Measurements from ENCODE around the gene RASGRF1. TPM values are rescaled to one million over a fixed set of nuclear protein-coding genes. Genes with fewer than 3 reads are reported as not detected.

Gene RASGRF1
- polyA plus RNA-seq, 1 donor from 2014 or later: 11.0 TPM

- TF ChIP-seq RAD21 (conservative IDR thresholded peaks at IDR 0.05) (no peak), EP300 (conservative IDR thresholded peaks at IDR 0.05; ENCODE audit: poor library complexity, severe bottlenecking) (no peak), EZH2 (IDR thresholded peaks at IDR 0.05; ENCODE audit: borderline replicate concordance, insufficient read depth, low read length, poor library complexity, severe bottlenecking) (no peak)
These were observed 42.7 kb upstream of the RASGRF1 start (continued) for GRCh38 chr15:79133309-79133708.

GRCh38 chr15:79132770-79133169 lies 42.2 kb upstream of the RASGRF1 start:
- Histone ChIP-seq H3F3A (ENCODE audit: insufficient read depth, low read length, poor library complexity, severe bottlenecking) (no peaks in the 10 kb centered on the region), H3K9ac (ENCODE audit: low read length) (no peak overlapping the region), H2AFZ (ENCODE audit: low read depth, low read length) (no peak overlapping the region), H3K79me2 (replicated peaks; ENCODE audit: insufficient read depth, low read length) (no peaks in the 10 kb centered on the region), H3K4me3 (ENCODE audit: low read length) (no peak overlapping the region), H4K20me1 (ENCODE audit: insufficient read depth) (no peaks in the 10 kb centered on the region), H3K27ac (ENCODE audit: low read length) (no peak overlapping the region), H3K27me3 (ENCODE audit: insufficient read depth, low read depth, low read length) (no peaks in the 10 kb centered on the region), H3K9me3 (ENCODE audit: low read length) (peaks cover 4% of the 10 kb centered on the region), H3K9me2 (ENCODE audit: insufficient read depth, low read length) (no peaks in the 10 kb centered on the region), H3K4me2 (ENCODE audit: low read length) (no peak overlapping the region), H3K36me3 (ENCODE audit: insufficient read depth, low read length) (no peaks in the 10 kb centered on the region)
- no peak for TF ChIP-seq EP300 (conservative IDR thresholded peaks at IDR 0.05; ENCODE audit: poor library complexity, severe bottlenecking)
- TF ChIP-seq POLR2AphosphoS5 (IDR thresholded peaks at IDR 0.05): no peak
- TF ChIP-seq REST (IDR thresholded peaks at IDR 0.05; ENCODE audit: borderline replicate concordance): no peak
- TF ChIP-seq SMC3 (conservative IDR thresholded peaks at IDR 0.05; ENCODE audit: poor library complexity): no peak
- no peak for TF ChIP-seq EZH2 (IDR thresholded peaks at IDR 0.05; ENCODE audit: borderline replicate concordance, insufficient read depth, low read length, poor library complexity, severe bottlenecking)

GRCh38 chr15:79132361-79132760 lies 41.8 kb upstream of the RASGRF1 start:
- Histone ChIP-seq H3K27ac (ENCODE audit: low read length) (no peak overlapping the region), H3K79me2 (replicated peaks; ENCODE audit: insufficient read depth, low read length) (no peaks in the 10 kb centered on the region), H2AFZ (ENCODE audit: low read depth, low read length) (no peak overlapping the region), H3K9me3 (ENCODE audit: low read length) (peaks cover 4% of the 10 kb centered on the region), H4K20me1 (ENCODE audit: insufficient read depth) (no peaks in the 10 kb centered on the region), H3K4me3 (ENCODE audit: low read length) (no peak overlapping the region), H3K4me2 (ENCODE audit: low read length) (no peak overlapping the region), H3K36me3 (ENCODE audit: insufficient read depth, low read length) (no peaks in the 10 kb centered on the region), H3K27me3 (ENCODE audit: insufficient read depth, low read depth, low read length) (no peaks in the 10 kb centered on the region), H3K9ac (ENCODE audit: low read length) (no peak overlapping the region), H3K9me2 (ENCODE audit: insufficient read depth, low read length) (no peaks in the 10 kb centered on the region), H3F3A (ENCODE audit: insufficient read depth, low read length, poor library complexity, severe bottlenecking) (no peaks in the 10 kb centered on the region)
- no peak for TF ChIP-seq TAF1 (IDR thresholded peaks at IDR 0.05; ENCODE audit: low read depth)

- H2AFZ ChIP-seq (ENCODE audit: low read depth, low read length): no peak overlapping the region
- H3F3A ChIP-seq (ENCODE audit: insufficient read depth, low read length, poor library complexity, severe bottlenecking): no peaks in the 10 kb centered on the region
- H3K36me3 ChIP-seq (ENCODE audit: insufficient read depth, low read length): no peaks in the 10 kb centered on the region
- H3K9me3 ChIP-seq (ENCODE audit: low read length): peaks cover 4% of the 10 kb centered on the region
- no peak overlapping the region for H3K9ac ChIP-seq (ENCODE audit: low read length)
- no peaks in the 10 kb centered on the region for H3K9me2 ChIP-seq (ENCODE audit: insufficient read depth, low read length)
- H3K4me3 ChIP-seq (ENCODE audit: low read length): no peak overlapping the region
- H3K27me3 ChIP-seq (ENCODE audit: insufficient read depth, low read depth, low read length): no peaks in the 10 kb centered on the region
- H4K20me1 ChIP-seq (ENCODE audit: insufficient read depth): no peaks in the 10 kb centered on the region
- H3K4me2 ChIP-seq (ENCODE audit: low read length): no peak overlapping the region
- no peaks in the 10 kb centered on the region for H3K79me2 ChIP-seq (replicated peaks; ENCODE audit: insufficient read depth, low read length)
- no peak for TF ChIP-seq EP300 (conservative IDR thresholded peaks at IDR 0.05; ENCODE audit: poor library complexity, severe bottlenecking)
- TF ChIP-seq RAD21 (conservative IDR thresholded peaks at IDR 0.05): no peak
- TF ChIP-seq MXI1 (conservative IDR thresholded peaks at IDR 0.05; ENCODE audit: poor library complexity, severe bottlenecking): no peak
- no peak for TF ChIP-seq SMC3 (conservative IDR thresholded peaks at IDR 0.05; ENCODE audit: poor library complexity)
- no peak for TF ChIP-seq POLR2AphosphoS5 (IDR thresholded peaks at IDR 0.05)
- no peak for TF ChIP-seq REST (IDR thresholded peaks at IDR 0.05; ENCODE audit: borderline replicate concordance)
- TF ChIP-seq CTCF (IDR thresholded peaks at IDR 0.05; ENCODE audit: poor library complexity, severe bottlenecking): no peak
- no peak for TF ChIP-seq TAF1 (IDR thresholded peaks at IDR 0.05; ENCODE audit: low read depth)
- TF ChIP-seq EZH2 (IDR thresholded peaks at IDR 0.05; ENCODE audit: borderline replicate concordance, insufficient read depth, low read length, poor library complexity, severe bottlenecking): no peak
- no peak overlapping the region for H3K27ac ChIP-seq (ENCODE audit: low read length)
These were observed 40.1 kb upstream of the RASGRF1 start for GRCh38 chr15:79130535-79131130.

Measured in neural cell (in vitro differentiated cells).